CD4-positive, alpha-beta T cell treated with Interleukin-15 for 1 hour (primary cell): ENCODE data around the gene PCSK7.
A peak's percentile ranks its signal among the peaks of the same experiment; 100 is the strongest.
"Not testable (repeated sequence)": the region's sequence is repeated elsewhere in the genome, so short reads cannot be mapped to it uniquely, and the experiment has no call there.

ENCODE experiments used
- DNase-seq: peaks from one replicate; pipeline ENCODE4 v3.0.0-alpha.2; 2020

Gene PCSK7, protein sequence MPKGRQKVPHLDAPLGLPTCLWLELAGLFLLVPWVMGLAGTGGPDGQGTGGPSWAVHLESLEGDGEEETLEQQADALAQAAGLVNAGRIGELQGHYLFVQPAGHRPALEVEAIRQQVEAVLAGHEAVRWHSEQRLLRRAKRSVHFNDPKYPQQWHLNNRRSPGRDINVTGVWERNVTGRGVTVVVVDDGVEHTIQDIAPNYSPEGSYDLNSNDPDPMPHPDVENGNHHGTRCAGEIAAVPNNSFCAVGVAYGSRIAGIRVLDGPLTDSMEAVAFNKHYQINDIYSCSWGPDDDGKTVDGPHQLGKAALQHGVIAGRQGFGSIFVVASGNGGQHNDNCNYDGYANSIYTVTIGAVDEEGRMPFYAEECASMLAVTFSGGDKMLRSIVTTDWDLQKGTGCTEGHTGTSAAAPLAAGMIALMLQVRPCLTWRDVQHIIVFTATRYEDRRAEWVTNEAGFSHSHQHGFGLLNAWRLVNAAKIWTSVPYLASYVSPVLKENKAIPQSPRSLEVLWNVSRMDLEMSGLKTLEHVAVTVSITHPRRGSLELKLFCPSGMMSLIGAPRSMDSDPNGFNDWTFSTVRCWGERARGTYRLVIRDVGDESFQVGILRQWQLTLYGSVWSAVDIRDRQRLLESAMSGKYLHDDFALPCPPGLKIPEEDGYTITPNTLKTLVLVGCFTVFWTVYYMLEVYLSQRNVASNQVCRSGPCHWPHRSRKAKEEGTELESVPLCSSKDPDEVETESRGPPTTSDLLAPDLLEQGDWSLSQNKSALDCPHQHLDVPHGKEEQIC

DNA sequence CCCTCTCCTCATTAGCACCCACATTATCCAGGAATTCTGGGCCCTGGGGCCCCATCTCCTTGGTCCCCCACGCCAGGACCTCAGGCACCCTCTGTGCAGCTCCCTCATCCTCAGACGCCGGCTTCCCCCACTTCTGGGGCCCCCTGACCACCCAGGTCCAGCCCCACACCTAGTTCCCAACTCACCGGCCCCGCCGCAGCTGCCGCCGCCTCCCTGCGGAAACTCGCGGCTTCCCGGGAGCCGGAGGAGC lies at the start of gene PCSK7:
Gene PCSK7 (minus strand): TSS at position 232 of the 250 bp plus-strand sequence. CDS start 2,229 bp downstream, outside the sequence.
- DNase-seq, result no peak

DNA sequence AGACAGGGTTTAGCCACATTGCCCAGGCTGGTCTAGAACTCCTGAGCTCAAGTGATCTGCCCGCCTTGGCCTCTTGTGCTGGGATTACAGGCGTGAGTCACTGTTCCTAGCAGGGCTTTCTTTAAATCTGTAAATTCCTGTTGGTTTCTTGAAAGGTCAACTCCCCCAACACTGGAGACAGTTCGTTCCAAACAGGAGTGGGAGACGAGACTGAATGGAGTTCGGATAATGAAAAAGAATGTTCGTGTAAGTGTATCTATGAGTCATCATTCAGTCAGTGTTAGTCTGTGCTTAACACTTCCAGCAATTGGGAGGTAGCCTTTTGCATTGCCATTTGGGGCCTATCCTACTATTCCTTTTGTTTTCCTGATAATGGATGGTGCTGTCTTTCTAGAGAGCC lies 49.3 kb upstream of the PCSK7 start:
- DNase-seq, result no peak

DNA sequence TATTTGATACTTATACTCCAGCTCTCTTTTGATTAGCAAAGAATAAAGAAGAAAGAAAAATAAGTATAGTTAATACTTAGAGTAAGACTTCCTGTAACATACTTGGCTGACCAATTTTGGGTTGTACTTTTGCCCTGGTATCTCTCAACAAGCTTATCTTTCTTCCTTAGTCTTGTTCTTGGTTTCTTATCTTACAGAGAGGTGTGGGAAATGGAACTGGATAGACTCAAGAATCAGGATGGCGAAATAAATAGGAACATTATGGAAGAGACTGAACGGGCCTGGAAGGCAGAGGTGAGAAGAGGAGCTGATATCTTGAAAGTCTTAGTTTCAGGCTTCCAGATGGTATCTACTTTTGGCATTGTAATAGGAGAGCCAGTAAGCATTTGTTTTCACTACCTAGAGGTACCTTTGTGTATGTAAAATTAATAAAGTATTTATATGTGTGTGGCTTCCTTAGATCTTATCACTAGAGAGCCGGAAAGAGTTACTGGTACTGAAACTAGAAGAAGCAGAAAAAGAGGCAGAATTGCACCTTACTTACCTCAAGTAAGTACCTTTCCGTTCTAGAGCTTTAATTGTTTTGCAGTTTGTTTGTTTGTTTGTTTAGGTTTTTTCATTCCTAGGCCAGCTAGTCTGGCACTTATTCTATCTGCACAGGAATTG lies 48.0 kb upstream of the PCSK7 start:
- no peak for DNase-seq

DNA sequence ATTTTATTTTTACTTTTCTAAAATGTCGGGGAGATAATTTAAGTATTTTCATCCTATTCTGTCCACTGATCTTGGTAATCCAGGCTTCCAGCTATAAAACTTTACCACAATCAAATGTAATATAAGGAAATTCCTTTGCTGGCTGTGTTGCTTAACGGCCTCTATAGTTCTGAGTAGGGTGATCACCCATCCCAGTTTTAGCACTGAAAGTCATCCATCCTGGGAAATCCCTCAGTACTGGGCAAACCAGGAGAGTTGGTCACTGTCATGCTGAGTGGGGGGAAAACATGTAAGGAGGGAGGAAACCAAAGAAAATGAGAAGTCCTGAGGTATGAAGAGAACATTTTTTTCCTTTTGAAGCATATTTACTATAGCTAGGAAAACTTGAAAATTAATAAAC lies 46.5 kb upstream of the PCSK7 start:
- DNase-seq, result no peak

DNA sequence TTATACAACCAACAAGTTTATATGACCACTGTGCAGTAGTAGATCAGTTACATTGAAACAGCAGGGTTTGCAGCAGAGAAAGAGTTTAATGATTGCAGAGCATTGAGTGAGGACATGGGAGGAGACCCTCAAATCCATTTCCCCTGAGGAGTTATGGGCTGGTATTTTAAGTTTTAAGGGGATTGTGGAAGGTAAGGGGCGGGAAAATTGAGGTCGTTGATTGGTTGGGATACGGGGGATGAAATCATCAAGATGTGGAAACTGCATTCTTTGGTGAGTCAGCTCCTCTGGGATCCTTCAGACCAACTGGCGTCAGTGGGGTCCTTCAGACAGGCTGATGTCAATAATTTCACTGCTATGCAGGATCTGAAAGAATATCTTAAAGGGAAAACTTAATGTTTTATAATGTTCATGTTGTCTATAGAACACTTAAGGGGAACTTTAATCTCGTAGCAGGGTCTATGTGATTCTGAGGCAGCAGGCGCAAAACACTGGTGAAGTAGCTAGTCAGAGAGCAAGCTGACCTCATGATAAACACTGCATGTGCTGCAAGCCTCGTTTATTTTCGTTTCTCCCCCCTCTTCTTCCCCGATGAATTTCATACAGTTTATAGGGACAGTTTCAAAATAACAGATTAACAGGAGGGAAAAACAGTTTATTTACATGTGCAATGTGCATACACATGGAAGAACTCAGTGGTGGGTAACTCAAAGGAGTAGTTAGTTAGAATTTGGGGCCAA lies 41.8 kb upstream of the PCSK7 start:
- DNase-seq, result no peak

DNA sequence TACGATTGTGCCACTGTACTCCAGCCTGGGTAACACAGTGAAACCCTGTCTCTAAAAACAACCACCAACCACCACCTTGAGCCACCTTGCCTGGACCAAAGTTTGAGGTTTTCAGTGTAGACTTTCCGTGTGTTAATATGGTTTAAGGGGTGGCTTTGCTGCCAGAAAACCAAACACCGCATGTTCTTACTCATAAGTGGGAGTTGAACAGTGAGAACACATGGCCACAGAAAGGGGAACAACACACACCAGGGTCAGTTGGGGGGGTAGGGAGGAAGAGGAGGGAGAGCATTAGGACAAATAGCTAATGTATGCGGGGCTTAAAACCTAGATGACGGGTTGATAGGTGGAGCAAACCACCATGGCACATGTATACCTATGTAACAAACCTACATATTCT lies 40.3 kb upstream of the PCSK7 start:
- not testable (repeated sequence) for DNase-seq

DNA sequence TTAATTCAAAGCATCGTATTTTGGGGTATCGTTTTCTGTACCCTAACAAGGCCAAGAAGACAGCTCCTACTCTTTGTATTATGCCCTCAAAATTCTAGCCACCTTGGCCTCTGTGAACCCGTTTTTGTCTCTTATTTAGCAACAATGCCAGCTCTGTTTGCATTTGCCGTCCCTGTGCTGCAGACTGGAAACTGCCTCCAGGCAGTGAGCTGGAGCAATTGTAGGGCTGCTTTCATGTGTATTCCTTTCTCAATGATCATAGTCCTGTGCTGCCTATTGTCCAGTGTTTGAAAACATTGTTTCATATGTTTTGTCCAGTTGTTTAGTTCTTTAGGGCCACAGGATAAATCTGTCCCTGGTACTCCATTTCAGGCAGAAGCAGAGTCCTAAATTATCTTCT lies 39.3 kb upstream of the PCSK7 start:
- no peak for DNase-seq

DNA sequence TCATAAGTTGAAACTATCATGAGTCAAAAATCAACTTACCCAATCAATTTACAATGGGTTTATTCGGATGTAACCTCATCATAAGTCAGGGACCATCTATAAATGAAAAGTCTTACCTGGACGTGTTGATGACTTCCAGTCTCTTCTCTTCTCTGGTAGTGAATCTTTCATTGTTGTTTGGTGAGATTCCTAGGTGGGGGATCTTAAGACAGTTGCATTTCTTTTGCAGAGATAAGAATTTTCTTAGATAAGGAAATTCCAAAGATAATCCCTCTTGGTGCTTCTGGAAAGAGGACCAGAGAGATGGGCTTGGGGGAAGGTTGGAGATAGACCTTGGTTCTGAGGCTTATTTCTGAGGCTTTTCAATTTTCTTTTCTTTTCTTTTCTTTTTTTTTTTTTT lies 38.0 kb upstream of the PCSK7 start:
- no peak for DNase-seq

DNA sequence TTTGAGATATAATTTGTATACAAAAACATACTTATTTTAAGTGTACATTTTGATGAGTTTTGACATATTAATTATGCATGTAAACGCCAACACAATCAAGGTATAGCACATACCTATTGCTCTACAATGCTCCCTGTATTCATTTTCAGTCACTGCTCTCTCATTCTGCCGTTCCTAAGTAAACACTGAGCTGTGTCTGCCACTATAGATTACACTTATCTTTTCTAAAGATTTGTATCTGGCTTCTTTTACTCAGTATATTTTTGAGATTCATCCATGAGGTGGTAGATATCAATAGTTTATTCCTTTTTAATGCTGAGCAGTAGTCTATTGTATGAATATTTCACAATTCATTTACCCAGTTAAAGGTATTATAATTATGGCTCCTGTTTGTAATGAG lies 33.9 kb upstream of the PCSK7 start:
- DNase-seq, result no peak

DNA sequence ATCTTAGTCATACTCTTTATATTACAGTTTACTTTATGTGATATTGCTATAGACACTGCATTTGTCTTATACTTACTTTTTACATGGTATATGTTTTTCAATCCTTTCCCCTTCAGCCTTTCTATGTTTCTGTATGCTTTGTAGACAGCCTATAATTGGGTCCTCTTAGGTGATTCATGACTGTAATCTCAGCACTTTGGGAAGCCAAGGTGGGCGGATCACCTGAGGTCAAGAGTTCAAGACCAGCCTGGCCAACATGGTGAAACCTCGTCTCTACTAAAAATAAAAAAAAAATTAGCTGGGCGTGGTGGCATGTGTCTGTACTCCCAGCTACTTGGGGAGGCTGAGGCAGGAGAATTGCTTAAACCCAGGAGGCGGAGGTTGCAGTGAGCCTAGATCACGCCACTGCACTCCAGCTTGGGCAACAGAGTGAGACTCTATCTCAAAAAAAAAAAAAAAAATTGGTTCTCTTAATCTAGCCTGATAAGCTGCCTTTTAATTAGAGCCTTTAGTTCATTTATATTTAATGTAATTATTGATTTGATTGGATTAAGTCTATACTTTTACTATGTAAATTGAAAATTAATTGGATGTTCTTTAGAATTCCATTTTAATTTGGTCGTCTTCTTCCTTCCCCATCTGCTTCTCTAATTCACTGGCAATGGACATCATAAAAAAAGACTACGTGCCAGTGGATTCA lies 32.9 kb upstream of the PCSK7 start:
- not testable (repeated sequence) for DNase-seq

DNA sequence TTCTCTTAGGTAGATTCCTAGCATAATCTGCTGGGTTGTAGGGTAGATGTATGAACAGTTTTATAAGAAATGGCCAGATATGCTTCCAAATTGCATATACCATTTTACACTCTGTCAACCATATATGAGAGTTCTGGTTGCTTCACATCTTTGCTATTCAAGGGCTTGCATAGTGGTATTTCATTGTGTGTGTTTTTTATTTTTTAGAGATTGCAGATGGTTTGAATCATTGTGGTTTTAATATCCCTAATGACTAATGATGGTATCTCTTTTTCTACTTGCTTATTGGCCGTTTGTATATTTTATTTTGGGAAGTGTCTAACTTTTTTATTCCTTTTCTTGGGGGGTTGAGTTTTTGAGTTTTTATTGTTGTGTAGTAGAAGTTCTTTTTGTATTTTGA lies 27.5 kb upstream of the PCSK7 start:
- DNase-seq, result no peak

DNA sequence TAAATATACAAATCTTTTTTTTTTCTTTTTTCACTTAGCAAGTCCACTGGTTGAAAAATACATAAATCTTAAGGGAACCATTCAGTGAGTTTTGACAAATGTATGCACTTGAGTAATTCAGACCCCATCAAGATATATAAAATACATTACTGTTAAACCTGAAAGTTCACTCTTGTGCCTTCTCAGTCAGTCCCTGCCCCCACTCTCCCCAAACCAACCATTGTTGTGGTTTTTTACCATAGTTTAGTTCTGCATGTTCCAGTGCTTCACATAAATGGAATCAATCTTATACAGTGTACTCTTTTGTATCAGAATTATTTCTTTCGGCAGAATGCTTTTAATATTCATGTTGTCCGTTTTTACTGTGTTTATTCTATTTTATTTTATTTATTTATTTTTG lies 26.7 kb upstream of the PCSK7 start:
- DNase-seq, result no peak

DNA sequence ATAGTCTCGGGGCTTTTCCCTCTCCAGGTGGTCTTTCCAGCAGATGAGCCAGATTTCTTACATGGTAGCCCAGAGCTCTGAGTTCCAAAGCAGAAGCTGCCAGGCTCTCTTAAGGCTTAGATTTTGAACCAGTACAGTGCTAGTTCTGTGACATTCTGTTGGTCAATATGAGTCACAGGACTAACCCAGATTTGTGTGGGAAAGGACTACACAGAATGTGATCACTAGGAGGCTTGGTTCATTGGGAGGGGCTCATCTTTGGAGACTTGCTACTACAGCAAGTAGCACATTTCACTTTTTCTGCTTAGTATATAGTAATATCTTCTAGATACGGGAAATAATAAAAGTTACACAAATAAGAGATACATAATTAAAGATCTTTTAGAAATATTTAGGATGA lies 24.7 kb upstream of the PCSK7 start:
- no peak for DNase-seq

DNA sequence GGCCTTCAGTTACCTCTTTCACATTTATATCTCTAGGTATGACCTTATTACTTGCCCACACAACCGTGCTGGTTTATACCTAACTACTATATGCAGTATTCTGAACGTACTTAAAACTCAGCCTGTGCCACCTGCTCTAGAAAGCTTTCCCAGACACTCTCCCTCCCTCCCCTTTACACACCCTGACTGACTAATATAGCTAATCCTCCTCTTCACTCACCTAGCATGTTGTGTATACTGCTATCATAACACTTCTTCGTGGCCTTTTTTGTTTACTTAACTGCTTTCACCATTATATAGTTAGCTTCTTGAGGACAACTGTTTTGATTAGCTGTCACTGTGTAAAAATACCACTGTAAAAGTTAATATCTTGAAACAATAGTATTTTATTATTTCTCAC lies 24.1 kb upstream of the PCSK7 start:
- no peak for DNase-seq

DNA sequence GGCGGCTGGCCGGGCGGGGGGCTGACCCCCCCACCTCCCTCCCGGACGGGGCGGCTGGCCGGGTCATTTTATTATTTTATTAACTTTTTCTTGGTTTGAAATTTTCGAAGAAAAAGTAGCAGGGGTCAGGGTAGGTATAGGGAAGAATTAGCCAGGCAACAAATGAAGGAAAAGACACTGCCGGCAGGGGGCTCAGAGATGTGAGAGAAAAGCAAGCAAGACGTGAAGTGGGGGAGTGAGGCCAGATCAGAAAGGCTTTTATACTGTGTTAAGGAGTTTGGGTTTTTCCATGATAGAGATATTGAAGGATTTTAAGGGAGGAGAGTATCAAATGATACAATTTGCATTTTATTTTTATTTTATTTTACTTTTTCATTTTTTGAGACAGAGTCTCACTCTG lies 19.6 kb upstream of the PCSK7 start:
- no peak for DNase-seq

DNA sequence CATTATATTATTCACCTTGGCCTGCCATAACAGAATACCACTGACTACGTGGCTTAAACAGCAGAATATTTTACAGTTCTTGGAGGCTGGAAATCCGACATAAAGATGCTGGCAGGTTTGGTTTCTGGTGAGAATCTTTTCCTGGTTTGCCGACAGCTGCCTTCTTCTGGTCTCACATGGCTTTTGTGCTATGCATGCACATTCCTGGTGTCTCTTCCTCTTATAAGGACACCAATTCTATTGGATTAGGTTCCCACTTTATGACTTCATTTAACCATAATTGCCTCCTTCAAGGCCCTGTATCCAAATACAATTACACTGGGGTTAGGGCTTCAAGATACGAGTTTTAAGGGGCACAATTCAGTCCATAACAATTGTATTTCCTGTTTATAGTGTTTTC lies 17.7 kb upstream of the PCSK7 start:
- no peak for DNase-seq

DNA sequence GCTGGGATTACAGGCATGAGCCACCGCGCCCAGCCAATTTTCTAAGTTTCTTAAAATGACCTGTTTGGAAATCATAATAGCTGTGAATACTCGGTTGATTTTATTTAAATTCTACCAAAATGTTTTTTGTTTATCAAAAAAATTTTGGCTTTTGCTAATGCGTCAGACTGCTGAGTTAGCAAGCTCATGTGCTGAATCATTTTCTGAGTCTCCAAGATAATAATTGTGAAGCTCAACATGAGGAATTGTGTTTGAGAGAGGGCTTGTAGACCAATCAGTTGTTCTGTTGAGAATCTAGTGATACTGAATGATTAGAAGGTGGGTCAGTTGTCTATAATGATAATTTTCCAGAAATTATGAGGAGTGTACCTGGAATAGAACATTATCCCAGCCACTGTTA lies 16.5 kb upstream of the PCSK7 start:
- DNase-seq, result no peak

DNA sequence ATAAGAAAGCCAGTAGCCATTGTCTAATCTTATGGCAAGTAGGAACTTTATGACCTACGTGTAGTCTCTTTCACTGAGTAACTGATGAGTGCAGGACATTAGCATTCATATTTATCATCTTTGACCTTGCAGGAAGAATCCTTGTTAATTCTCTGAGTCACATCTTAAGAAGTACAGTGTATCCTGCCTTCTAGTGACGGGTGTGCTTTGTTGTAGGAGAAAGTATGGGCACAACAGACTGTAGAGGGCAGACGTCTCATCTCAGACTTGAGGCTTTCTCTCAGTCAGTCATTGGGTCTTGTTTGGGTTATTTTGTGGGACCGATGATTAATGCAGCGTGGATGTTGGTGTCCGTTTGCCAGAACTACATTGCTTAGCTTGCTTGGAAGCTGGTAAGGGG lies 7.4 kb upstream of the PCSK7 start:
- DNase-seq, result no peak

DNA sequence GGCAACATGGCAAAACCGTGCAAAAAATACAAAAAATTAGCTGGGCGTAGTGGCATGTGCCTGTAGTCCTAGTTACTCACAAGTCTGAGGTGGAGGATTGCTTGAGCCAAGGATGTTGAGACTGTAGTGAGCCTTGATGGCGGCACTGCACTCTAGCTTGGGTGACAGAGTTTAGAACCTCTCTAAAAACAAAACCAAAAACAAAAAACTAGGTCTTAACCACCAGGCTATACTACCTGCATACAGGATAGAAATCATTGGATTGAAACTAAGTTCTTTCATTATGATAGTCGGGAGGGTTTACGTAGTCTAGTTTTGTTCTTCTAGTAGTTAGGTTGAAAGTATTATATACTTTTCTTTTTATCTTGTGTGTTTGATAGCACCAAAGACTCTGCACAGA lies 6.3 kb upstream of the PCSK7 start:
- DNase-seq, result no peak

DNA sequence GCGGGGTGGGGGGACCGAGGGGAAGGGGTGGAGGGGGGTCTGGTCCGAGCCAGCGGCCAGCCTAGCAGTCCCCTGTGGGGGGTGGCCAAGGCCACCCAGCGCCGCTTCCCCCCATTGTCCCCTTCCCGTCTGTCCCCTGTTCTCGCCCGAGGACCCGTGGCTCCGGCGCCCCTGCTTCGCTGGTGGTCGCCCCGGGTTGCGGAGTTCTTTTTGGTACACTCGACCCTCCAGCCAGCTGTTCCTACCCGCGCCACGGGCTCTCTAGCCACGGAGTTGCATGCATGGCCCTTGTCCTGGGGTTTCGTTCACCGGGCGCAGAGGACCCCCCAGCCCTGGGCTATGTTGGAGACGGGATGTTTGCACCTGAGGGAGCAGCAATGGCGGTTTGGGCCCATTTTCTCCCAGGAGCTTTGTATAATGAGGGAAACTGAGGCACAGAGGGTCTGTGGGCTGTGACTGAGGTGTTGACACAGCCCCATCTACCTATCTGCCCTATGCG lies 1.1 kb upstream of the PCSK7 start:
- no peak for DNase-seq

DNA sequence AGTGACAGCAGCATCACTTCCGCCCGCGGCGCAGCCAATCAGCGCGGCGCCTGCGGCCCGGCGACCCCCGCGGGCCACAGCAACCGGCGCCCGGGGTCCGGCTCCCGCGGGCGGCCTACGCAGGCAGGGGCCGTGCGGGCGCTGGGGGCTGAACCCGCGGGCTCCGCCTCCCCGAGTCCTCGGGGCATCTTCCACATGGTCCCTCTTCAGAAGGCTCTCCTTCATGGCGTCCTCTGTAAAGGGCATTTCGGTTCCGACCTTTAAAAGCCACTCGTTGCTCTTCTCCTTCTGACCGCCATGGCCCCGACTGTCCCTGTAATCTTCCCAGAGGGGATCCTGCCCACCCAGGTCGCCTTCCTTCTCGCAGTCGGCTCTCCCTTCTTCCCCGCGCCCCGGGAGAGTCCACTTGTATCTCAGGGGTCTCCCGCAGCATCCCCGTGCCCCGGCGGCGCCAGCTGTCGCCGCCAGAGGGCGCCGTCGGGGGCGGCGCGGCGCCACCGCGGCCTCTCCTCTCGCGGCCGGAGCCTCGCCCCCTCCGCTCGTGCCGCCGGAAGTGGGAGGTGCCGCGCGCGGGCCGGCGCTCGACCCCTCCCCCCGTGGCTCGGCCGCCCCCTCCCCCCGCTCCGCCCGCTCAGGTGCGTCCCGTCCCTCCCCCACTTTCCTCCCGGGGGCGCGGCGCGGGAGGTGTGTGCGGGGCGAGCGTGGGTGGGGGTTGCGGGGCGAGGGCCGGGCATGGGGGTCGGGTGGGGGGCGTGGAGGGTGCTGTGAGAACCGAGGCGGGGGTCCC lies 412 bp upstream of the PCSK7 start, which contains the start of gene RNF214:
Gene RNF214 (plus strand): TSS at position 580 of the 787 bp plus-strand sequence. CDS start 1,602 bp downstream, outside the sequence.
- peak; percentile 82 for DNase-seq
